ENCODE results near the gene SCN9A. TPM values are rescaled to one million over a fixed set of nuclear protein-coding genes. Genes with fewer than 3 reads are reported as not detected.

The SCN9A gene
- total RNA-seq, 1 donor from 2014 or later = 1.4 TPM

DNA sequence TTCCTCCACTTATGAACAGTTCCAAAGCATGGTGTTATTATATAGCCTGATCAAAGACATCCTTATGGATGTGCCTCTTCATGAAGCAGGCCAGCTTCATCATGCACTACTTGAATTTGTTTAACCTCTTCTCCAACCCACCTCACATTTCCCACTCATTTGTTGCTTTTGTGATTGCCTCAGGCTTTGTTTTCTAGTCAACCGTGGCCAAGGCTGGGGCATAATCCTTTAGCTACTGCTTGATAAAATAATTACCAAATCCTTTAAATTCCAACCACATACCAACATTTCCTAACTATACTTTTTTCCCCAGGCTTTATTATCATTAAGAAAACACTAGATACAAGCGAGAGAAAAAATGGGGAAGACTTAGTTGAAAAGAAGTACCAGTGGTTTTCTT lies 208.3 kb downstream of the SCN9A start:
- H3K4me3 ChIP-seq = no peak overlapping the region
- H3K9me3 ChIP-seq (replicated peaks) = no peaks in the 10 kb centered on the region
- H3K36me3 ChIP-seq = no peaks in the 10 kb centered on the region
- H3K4me1 ChIP-seq = no peaks in the 10 kb centered on the region
- TF ChIP-seq, protein P1, sequence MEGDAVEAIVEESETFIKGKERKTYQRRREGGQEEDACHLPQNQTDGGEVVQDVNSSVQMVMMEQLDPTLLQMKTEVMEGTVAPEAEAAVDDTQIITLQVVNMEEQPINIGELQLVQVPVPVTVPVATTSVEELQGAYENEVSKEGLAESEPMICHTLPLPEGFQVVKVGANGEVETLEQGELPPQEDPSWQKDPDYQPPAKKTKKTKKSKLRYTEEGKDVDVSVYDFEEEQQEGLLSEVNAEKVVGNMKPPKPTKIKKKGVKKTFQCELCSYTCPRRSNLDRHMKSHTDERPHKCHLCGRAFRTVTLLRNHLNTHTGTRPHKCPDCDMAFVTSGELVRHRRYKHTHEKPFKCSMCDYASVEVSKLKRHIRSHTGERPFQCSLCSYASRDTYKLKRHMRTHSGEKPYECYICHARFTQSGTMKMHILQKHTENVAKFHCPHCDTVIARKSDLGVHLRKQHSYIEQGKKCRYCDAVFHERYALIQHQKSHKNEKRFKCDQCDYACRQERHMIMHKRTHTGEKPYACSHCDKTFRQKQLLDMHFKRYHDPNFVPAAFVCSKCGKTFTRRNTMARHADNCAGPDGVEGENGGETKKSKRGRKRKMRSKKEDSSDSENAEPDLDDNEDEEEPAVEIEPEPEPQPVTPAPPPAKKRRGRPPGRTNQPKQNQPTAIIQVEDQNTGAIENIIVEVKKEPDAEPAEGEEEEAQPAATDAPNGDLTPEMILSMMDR (IDR thresholded peaks at IDR 0.05; ENCODE audit: borderline replicate concordance) = no peak
- H3K27ac ChIP-seq (replicated peaks) = no peak overlapping the region
- no peak for DNase-seq
- H3K27me3 ChIP-seq (ENCODE audit: low read depth) = peaks cover 6% of the 10 kb centered on the region
- intact Hi-C loops (cut with micrococcal nuclease) = no loop called here

DNA sequence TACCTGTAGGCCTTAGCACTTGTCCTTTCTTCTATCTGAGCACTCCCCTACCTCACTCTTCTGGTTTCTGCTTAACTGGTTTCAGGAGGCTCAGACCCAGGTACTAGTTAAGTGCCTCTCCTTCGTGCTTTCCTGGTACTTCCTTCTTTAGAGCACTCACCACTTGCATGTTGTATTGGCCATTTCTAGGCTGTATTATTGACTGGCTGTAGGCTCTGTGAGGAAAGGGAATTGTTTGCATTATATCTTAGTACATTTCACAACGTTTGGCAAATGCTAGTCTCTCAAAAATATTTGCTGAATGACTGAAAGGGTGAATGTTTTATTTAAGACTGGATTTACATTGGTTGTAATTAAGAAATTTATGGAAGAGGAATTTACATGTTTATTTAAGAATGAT lies 212.0 kb downstream of the SCN9A start:
- TF ChIP-seq, protein P1 (IDR thresholded peaks at IDR 0.05; ENCODE audit: borderline replicate concordance) = no peak
- intact Hi-C loops (cut with micrococcal nuclease) = no loop called here
- H3K36me3 ChIP-seq = no peaks in the 10 kb centered on the region
- DNase-seq = no peak
- H3K4me1 ChIP-seq = no peaks in the 10 kb centered on the region
- peaks cover 9% of the 10 kb centered on the region for H3K27me3 ChIP-seq (ENCODE audit: low read depth)
- no peaks in the 10 kb centered on the region for H3K9me3 ChIP-seq (replicated peaks)
- H3K27ac ChIP-seq (replicated peaks) = no peak overlapping the region
- no peak overlapping the region for H3K4me3 ChIP-seq

DNA sequence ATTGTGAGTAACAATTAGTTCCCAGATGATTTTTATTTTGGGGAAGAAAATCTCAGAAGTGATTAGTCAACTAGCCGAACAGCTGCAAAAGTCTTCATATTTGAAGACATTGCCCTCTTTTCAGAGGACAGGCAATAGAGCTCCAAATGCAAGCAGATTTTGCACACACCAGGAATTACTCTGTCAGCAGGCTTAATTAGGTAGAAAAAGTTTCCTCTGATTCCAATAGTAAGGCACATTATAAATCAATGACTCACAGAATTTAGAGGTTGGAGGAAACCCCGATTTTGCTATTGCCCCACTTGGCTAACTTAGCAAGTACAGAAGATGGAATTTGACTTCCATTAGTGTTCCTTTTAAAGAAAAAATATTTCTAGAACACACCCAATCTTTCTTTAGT lies 217.2 kb downstream of the SCN9A start:
- H3K4me1 ChIP-seq = no peaks in the 10 kb centered on the region
- H3K9me3 ChIP-seq (replicated peaks) = no peaks in the 10 kb centered on the region
- H3K27me3 ChIP-seq (ENCODE audit: low read depth) = peaks cover 4% of the 10 kb centered on the region
- no peaks in the 10 kb centered on the region for H3K36me3 ChIP-seq
- TF ChIP-seq, protein P1 (IDR thresholded peaks at IDR 0.05; ENCODE audit: borderline replicate concordance) = no peak
- no peak overlapping the region for H3K4me3 ChIP-seq
- no peak for DNase-seq
- intact Hi-C loops (cut with micrococcal nuclease) = no loop called here
- no peak overlapping the region for H3K27ac ChIP-seq (replicated peaks)

DNA sequence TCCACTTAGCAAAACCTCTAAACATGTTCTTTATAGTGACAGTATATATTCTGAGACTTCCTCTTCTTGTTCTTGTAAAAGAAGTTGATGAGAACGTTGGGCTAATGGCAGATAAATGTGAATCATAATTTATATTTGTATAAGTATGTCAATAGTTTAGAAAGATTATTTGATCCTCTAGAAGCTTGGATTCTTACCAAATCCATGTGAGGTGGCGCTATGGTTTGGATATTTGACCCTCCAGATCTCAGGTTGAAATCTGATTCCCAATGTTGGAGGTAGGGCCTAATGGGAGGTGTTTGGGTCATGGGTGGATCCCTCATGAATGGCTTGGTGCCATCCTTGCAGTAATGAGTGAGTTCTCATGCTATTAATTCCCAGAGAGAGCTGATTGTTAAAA lies 218.2 kb downstream of the SCN9A start:
- no peaks in the 10 kb centered on the region for H3K9me3 ChIP-seq (replicated peaks)
- DNase-seq = no peak
- H3K4me1 ChIP-seq = no peaks in the 10 kb centered on the region
- intact Hi-C loops (cut with micrococcal nuclease) = no loop called here
- TF ChIP-seq, protein P1 (IDR thresholded peaks at IDR 0.05; ENCODE audit: borderline replicate concordance) = no peak
- H3K36me3 ChIP-seq = no peaks in the 10 kb centered on the region
- H3K4me3 ChIP-seq = no peak overlapping the region
- H3K27ac ChIP-seq (replicated peaks) = no peak overlapping the region
- peaks cover 4% of the 10 kb centered on the region for H3K27me3 ChIP-seq (ENCODE audit: low read depth)

DNA sequence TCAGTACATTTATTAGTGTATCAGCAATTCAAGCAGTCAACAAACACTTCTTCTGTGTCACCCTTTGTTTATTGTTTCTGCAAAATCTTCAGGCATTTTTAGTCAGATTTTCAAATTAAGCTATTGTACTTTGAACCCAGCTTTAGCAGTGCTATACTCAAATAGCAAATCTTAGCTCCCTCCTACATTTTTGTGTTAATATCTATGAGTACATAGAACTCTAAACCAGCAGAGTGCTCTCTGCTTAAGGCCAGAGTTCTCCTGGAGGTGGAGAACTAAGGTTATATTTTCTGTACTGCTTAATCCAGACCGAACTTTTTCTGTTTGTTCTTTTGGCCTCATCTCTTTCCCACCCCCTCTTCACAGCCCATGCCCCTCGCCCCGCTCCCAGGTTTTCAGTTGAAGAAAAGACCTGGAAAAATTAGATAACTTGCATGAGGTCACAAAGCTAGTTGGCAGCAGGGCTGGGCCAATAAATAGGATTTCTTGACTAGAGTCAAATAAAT lies 218.7 kb downstream of the SCN9A start:
- no peak for DNase-seq
- H3K27me3 ChIP-seq (ENCODE audit: low read depth) = peaks cover 4% of the 10 kb centered on the region
- no peak overlapping the region for H3K27ac ChIP-seq (replicated peaks)
- intact Hi-C loops (cut with micrococcal nuclease) = no loop called here
- TF ChIP-seq, protein P1 (IDR thresholded peaks at IDR 0.05; ENCODE audit: borderline replicate concordance) = no peak
- H3K9me3 ChIP-seq (replicated peaks) = no peaks in the 10 kb centered on the region
- no peaks in the 10 kb centered on the region for H3K36me3 ChIP-seq
- H3K4me1 ChIP-seq = no peaks in the 10 kb centered on the region
- H3K4me3 ChIP-seq = no peak overlapping the region

All from left ventricle myocardium inferior (tissue), 1 donor.